Activated CD4-positive, alpha-beta T cell treated with anti-CD3 and anti-CD28 coated beads, Interleukin-2, amount 50 U/mL, for 4 hours (primary cell): ENCODE measurements around the gene SFTPD.
"Not testable (repeated sequence)": the region's sequence is repeated elsewhere in the genome, so short reads cannot be mapped to it uniquely, and the experiment has no call there.

ENCODE experiments used
- DNase-seq, 2 experiments: peaks; one replicate each; pipeline ENCODE4 v3.0.0-alpha.2; 2020

The SFTPD gene

GRCh38 chr10:79923669-79924068, 25.2 kb downstream of the SFTPD start:
- no peak for DNase-seq

GRCh38 chr10:79923145-79923544, 25.8 kb downstream of the SFTPD start:
- no peak for DNase-seq

GRCh38 chr10:79922011-79922412, 26.9 kb downstream of the SFTPD start:
- not testable (repeated sequence) for DNase-seq

- not testable (repeated sequence) for DNase-seq
These were observed 33.1 kb downstream of the SFTPD start for GRCh38 chr10:79915838-79916237.

- not testable (repeated sequence) for DNase-seq
These were observed 34.4 kb downstream of the SFTPD start for GRCh38 chr10:79914512-79914911.

GRCh38 chr10:79910836-79911235, 38.1 kb downstream of the SFTPD start:
- DNase-seq: no peak

GRCh38 chr10:79910344-79910743, 38.6 kb downstream of the SFTPD start:
- no peak for DNase-seq

- DNase-seq: no peak
These were observed 43.3 kb downstream of the SFTPD start for GRCh38 chr10:79905322-79906314.

GRCh38 chr10:79904671-79905321, 44.1 kb downstream of the SFTPD start:
- peak; percentile 26 to 34 for DNase-seq

- DNase-seq: not testable (repeated sequence)
These were observed 47.3 kb downstream of the SFTPD start for GRCh38 chr10:79901571-79901970.

GRCh38 chr10:79898597-79899325, 50.1 kb downstream of the SFTPD start:
- DNase-seq: no peak

- DNase-seq: not testable (repeated sequence)
These were observed 56.0 kb downstream of the SFTPD start for GRCh38 chr10:79892896-79893295.

- no peak for DNase-seq
These were observed 58.4 kb downstream of the SFTPD start for GRCh38 chr10:79890469-79890868.

- not testable (repeated sequence) for DNase-seq
These were observed 59.9 kb downstream of the SFTPD start for GRCh38 chr10:79888984-79889383.
